ENCODE data around the gene TUBB4A.

DNA sequence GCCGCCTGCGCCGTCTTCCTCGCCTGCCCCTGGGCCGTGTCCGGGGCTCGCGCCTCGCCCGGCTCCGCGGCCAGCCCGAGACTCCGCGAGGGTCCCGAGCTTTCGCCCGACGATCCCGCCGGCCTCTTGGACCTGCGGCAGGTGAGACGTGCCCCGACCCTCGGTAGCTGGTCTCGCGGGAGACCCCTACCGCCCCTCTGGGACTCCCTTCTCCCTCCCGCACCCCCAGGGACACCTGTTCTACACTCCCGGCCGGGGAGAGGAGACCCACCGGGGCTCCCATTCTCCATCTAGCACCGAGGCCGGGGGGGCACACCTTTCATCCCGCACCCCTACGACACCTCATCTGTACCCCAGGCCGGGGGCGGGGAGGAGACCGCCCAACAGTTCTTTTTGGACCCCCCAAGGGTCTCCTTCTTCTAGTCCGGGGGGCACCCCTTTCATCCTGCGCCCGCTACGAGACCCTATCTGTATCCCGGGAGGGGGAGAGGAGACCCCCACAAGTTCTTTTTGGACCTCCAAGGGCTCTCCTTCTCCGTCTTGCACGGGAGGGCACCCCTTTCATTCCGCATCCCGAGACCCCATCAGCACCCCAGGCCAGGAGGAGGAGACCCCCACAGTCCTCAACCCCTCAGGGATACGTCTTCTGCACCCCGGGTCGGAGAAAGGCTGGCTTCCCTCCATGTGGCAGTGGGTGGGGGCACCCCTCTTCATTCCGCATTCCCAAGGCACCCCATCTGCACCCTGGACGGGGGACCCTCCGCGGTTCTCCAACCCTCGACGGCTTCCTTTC is 29.2 kb upstream of the TUBB4A start:
- TF ChIP-seq, protein P1, sequence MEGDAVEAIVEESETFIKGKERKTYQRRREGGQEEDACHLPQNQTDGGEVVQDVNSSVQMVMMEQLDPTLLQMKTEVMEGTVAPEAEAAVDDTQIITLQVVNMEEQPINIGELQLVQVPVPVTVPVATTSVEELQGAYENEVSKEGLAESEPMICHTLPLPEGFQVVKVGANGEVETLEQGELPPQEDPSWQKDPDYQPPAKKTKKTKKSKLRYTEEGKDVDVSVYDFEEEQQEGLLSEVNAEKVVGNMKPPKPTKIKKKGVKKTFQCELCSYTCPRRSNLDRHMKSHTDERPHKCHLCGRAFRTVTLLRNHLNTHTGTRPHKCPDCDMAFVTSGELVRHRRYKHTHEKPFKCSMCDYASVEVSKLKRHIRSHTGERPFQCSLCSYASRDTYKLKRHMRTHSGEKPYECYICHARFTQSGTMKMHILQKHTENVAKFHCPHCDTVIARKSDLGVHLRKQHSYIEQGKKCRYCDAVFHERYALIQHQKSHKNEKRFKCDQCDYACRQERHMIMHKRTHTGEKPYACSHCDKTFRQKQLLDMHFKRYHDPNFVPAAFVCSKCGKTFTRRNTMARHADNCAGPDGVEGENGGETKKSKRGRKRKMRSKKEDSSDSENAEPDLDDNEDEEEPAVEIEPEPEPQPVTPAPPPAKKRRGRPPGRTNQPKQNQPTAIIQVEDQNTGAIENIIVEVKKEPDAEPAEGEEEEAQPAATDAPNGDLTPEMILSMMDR (IDR thresholded peaks at IDR 0.05), result no peak
- no peak for TF ChIP-seq EP300 (IDR thresholded peaks at IDR 0.05)
